A549 (cell line): ENCODE results near the gene FILIP1L. TPM values are rescaled to one million over a fixed set of nuclear protein-coding genes. Genes with fewer than 3 reads are reported as not detected.

Source experiments
- ATAC-seq, 2 experiments: fragments of 200-7000 bp in 1 of 2; fragments of >200 bp in 1 of 2; cut with Nextera tagmentation in 1 of 2; cut with Tn5 transposase in 1 of 2; 3 replicates each; pipeline versions ENCODE4 v1.8.0 to v1.9.1; 2018 to 2020; ENCODE audit warnings: mild to moderate bottlenecking in 1 of 2, moderate library complexity in 1 of 2
- CTCF ChIA-PET: fragments of 300-600 bp; sonication (Branson Sonifier 250); formaldehyde crosslinking; extraction: SDS; loops from one replicate; lab custom pipeline; 2021; ENCODE audit warnings: antibody characterized with exemption, inconsistent platforms; lab: Yijun Ruan, JAX
- POLR2A ChIA-PET: fragments of 350-600 bp; formaldehyde crosslinking; extraction: SDS; loops from one replicate; lab custom pipeline; 2021; ENCODE audit warnings: antibody characterized with exemption, inconsistent platforms; lab: Yijun Ruan, JAX
- DNase-seq, 2 experiments: peaks; one replicate each; pipeline versions ENCODE4 v3.0.0 to v3.0.0-alpha.2; 2011 to 2016; ENCODE audit warnings: low read depth in 1 of 2, low spot score in 1 of 2
- FAIRE-seq: peaks from 2 replicates; lab custom pipeline; 2011; peaks lifted over from hg19 to GRCh38; lab: Jason Lieb, UNC
- H3K27ac ChIP-seq, 2 experiments: fragments of >200 bp; sonication (Bioruptor Twin); formaldehyde crosslinking; 3 replicates each; pipeline ENCODE4 v1.5.1; 2016 to 2017
- H3K4me1 ChIP-seq: fragments of >200 bp; sonication (Bioruptor Twin); formaldehyde crosslinking; 3 replicates; pipeline ENCODE4 v1.6.1; 2016
- H3K4me2 ChIP-seq: fragments of >200 bp; sonication (Bioruptor Twin); formaldehyde crosslinking; 3 replicates; pipeline ENCODE4 v1.6.1; 2016
- H3K4me3 ChIP-seq: fragments of >200 bp; sonication (Bioruptor Twin); formaldehyde crosslinking; 3 replicates; pipeline ENCODE4 v1.5.1; 2016
- H3K9me3 ChIP-seq: fragments of >200 bp; sonication (Bioruptor Twin); formaldehyde crosslinking; 3 replicates; pipeline ENCODE4 v1.6.1; 2016
- ATOH8 ChIP-seq: fragments of 250-450 bp; sonication (Bioruptor Pico); IDR thresholded peaks from 2 replicates; pipeline ENCODE4 v1.5.0; 2020; ENCODE audit warnings: low read depth, mild to moderate bottlenecking, moderate library complexity
- CBX2 ChIP-seq: fragments of 200-600 bp; sonication (generic); IDR thresholded peaks from 2 replicates; pipeline ENCODE4 v1.6.1; 2016; ENCODE audit warnings: low read depth, mild to moderate bottlenecking, borderline replicate concordance
- CEBPB ChIP-seq, 2 experiments: fragments of >200 bp in 1 of 2; sonication (Bioruptor Twin) in 1 of 2; formaldehyde crosslinking in 1 of 2; IDR thresholded peaks; 2 replicates each; pipeline ENCODE4 v1.6.1; 2012 to 2016
- CHD2 ChIP-seq: fragments of 150-350 bp; IDR thresholded peaks from 2 replicates; pipeline ENCODE4 v1.6.1; 2014; ENCODE audit warnings: low read length; ENCODE audit not compliant: partially characterized antibody
- CTCF ChIP-seq: fragments of >200 bp; sonication (Bioruptor Twin); formaldehyde crosslinking; IDR thresholded peaks from 3 replicates; pipeline ENCODE4 v1.5.1; 2016
- E2F6 ChIP-seq: IDR thresholded peaks from 2 replicates; pipeline ENCODE4 v1.6.1; 2012; ENCODE audit warnings: low read depth, borderline replicate concordance
- ESRRA ChIP-seq: fragments of 150-350 bp; IDR thresholded peaks from 2 replicates; pipeline ENCODE4 v1.6.1; 2014; ENCODE audit warnings: mild to moderate bottlenecking, low read length, borderline replicate concordance
- FOSB ChIP-seq: fragments of 250-450 bp; sonication (Bioruptor Pico); IDR thresholded peaks from 2 replicates; pipeline ENCODE4 v1.5.0; 2020; ENCODE audit warnings: mild to moderate bottlenecking, moderate library complexity
- FOSL2 ChIP-seq, 2 experiments: fragments of 450-650 bp in 1 of 2; fragments of >200 bp in 1 of 2; sonication (Bioruptor Twin) in 1 of 2; formaldehyde crosslinking; IDR thresholded peaks; 2 replicates each; pipeline versions ENCODE4 v1.5.0 to v1.6.1; 2016 to 2020; ENCODE audit warnings: mild to moderate bottlenecking in 1 of 2, moderate library complexity in 1 of 2
- HOXB13 ChIP-seq: fragments of 250-450 bp; sonication (Bioruptor Pico); IDR thresholded peaks from 2 replicates; pipeline ENCODE4 v1.5.0; 2020; ENCODE audit warnings: low read depth, mild to moderate bottlenecking, moderate library complexity
- JUN ChIP-seq, 2 experiments: fragments of >200 bp; sonication (Bioruptor Twin); formaldehyde crosslinking; IDR thresholded peaks; 2 replicates in 1 of 2; 3 replicates in 1 of 2; pipeline ENCODE4 v1.6.1; 2016 to 2017
- JUNB ChIP-seq: fragments of >200 bp; sonication (Bioruptor Twin); formaldehyde crosslinking; IDR thresholded peaks from 2 replicates; pipeline ENCODE4 v1.6.1; 2016
- KDM5A ChIP-seq: fragments of 200-600 bp; sonication (generic); IDR thresholded peaks from 2 replicates; pipeline ENCODE4 v1.6.1; 2016; ENCODE audit warnings: antibody characterized with exemption, mild to moderate bottlenecking
- MAFK ChIP-seq: fragments of 450-650 bp; IDR thresholded peaks from 2 replicates; pipeline ENCODE4 v1.6.1; 2014; ENCODE audit not compliant: partially characterized antibody
- MAZ ChIP-seq: fragments of 150-350 bp; IDR thresholded peaks from 2 replicates; pipeline ENCODE4 v1.6.1; 2014; ENCODE audit warnings: antibody characterized with exemption, low read depth, low read length, borderline replicate concordance
- MYC ChIP-seq: IDR thresholded peaks from 2 replicates; pipeline ENCODE4 v1.6.1; 2012; ENCODE audit warnings: mild to moderate bottlenecking, inconsistent platforms, low read length, improper control_type of control experiment, borderline replicate concordance
- PHF8 ChIP-seq: fragments of 200-600 bp; sonication (generic); IDR thresholded peaks from 2 replicates; pipeline ENCODE4 v1.6.1; 2016; ENCODE audit warnings: low read depth, mild to moderate bottlenecking, antibody characterized with exemption, moderate library complexity, borderline replicate concordance
- POLR2AphosphoS2 ChIP-seq: conservative IDR thresholded peaks from 2 replicates; pipeline ENCODE4 v1.6.1; 2012; ENCODE audit warnings: low read length, improper control_type of control experiment, inconsistent platforms
- RAD21 ChIP-seq, 2 experiments: fragments of >200 bp in 1 of 2; sonication (Bioruptor Twin) in 1 of 2; formaldehyde crosslinking in 1 of 2; IDR thresholded peaks in 1 of 2; conservative IDR thresholded peaks in 1 of 2; 2 replicates in 1 of 2; 3 replicates in 1 of 2; pipeline ENCODE4 v1.6.1; 2012 to 2018; ENCODE audit warnings: inconsistent platforms in 1 of 2
- RCOR1 ChIP-seq: fragments of 150-350 bp; IDR thresholded peaks from 2 replicates; pipeline ENCODE4 v1.6.1; 2014; ENCODE audit warnings: antibody characterized with exemption, low read length, low read depth
- ZC3H11A ChIP-seq: fragments of 450-650 bp; IDR thresholded peaks from 2 replicates; pipeline ENCODE4 v1.6.1; 2014; ENCODE audit warnings: antibody characterized with exemption, mild to moderate bottlenecking
- ZNF302 ChIP-seq: fragments of 250-450 bp; sonication (Bioruptor Pico); IDR thresholded peaks from 2 replicates; pipeline ENCODE4 v1.9.0; 2021; ENCODE audit warnings: inconsistent platforms, mild to moderate bottlenecking, moderate library complexity
- ZSCAN20 ChIP-seq: fragments of 250-450 bp; sonication (Bioruptor Pico); IDR thresholded peaks from 2 replicates; pipeline ENCODE4 v1.8.0; 2022; ENCODE audit warnings: mild to moderate bottlenecking, moderate library complexity
- WGBS: methylation state at CpG from one replicate; pipeline ENCODE4 v1.1.6; 2017; ENCODE audit errors: missing lambda C conversion rate; 5-methylcytosine and 5-hydroxymethylcytosine counted together
- polyA plus RNA-seq, 4 experiments: library from polyadenylated mRNA; depleted of rRNA in 3 of 4; stranded (reverse); fragments of >200 nt; fragmentation: RNase III in 1 of 4; extraction: RNeasy Plus Mini Kit Qiagen cat#74134 plus additional on column Dnase treatment in 1 of 4; gene quantifications; 2 replicates in 3 of 4; 3 replicates in 1 of 4; pipeline ENCODE4 v1.2.3, GENCODE V29; 2011 to 2017
- TF ChIP-seq, protein P1 (sequence below): fragments of >200 bp; sonication (Bioruptor Twin); formaldehyde crosslinking; IDR thresholded peaks from 3 replicates; pipeline ENCODE4 v1.6.1; 2016
- TF ChIP-seq, protein P2 (sequence below): IDR thresholded peaks from 2 replicates; pipeline ENCODE4 v1.6.1; 2012

Gene FILIP1L
- polyA plus RNA-seq, 2 of the 4 experiments (the other 2 are of a cell fraction): 0.19 to 0.45 TPM

GRCh38 chr3:99851955-99852354, 262.3 kb downstream of the FILIP1L start:
- ATAC-seq (no peak), DNase-seq (no peak), FAIRE-seq (no peak)
- ChIA-PET CTCF (no interaction called here), POLR2A (no interaction called here)
- Histone ChIP-seq H3K4me3 (no peak overlapping the region), H3K27ac (no peak overlapping the region), H3K9me3 (no peaks in the 10 kb centered on the region), H3K4me1 (no peaks in the 10 kb centered on the region), H3K4me2 (no peak overlapping the region)
- TF ChIP-seq KDM5A: no peak
- TF ChIP-seq MAFK: no peak
- no peak for TF ChIP-seq E2F6
- WGBS: 85% methylated on average over 1 of the region's 1 CpG

GRCh38 chr3:99850608-99851007, 263.7 kb downstream of the FILIP1L start:
- TF ChIP-seq PHF8: no peak
- no peak for TF ChIP-seq RAD21 (conservative IDR thresholded peaks at IDR 0.05 in 1 of 2, IDR thresholded peaks at IDR 0.05 in 1 of 2)
- TF ChIP-seq MYC: no peak
- no peak for TF ChIP-seq CHD2
- TF ChIP-seq FOSL2 (IDR thresholded peaks at IDR 0.05): no peak
- no peak for TF ChIP-seq FOSL2 (CRISPR knock-in tag; IDR thresholded peaks at IDR 0.05)
- TF ChIP-seq, protein P1, sequence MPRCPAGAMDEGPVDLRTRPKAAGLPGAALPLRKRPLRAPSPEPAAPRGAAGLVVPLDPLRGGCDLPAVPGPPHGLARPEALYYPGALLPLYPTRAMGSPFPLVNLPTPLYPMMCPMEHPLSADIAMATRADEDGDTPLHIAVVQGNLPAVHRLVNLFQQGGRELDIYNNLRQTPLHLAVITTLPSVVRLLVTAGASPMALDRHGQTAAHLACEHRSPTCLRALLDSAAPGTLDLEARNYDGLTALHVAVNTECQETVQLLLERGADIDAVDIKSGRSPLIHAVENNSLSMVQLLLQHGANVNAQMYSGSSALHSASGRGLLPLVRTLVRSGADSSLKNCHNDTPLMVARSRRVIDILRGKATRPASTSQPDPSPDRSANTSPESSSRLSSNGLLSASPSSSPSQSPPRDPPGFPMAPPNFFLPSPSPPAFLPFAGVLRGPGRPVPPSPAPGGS: no peak
- TF ChIP-seq, protein P2, sequence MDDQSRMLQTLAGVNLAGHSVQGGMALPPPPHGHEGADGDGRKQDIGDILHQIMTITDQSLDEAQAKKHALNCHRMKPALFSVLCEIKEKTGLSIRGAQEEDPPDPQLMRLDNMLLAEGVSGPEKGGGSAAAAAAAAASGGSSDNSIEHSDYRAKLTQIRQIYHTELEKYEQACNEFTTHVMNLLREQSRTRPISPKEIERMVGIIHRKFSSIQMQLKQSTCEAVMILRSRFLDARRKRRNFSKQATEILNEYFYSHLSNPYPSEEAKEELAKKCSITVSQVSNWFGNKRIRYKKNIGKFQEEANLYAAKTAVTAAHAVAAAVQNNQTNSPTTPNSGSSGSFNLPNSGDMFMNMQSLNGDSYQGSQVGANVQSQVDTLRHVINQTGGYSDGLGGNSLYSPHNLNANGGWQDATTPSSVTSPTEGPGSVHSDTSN: no peak
- no peak for TF ChIP-seq ATOH8
- no peak for TF ChIP-seq POLR2AphosphoS2
- TF ChIP-seq CTCF: no peak
- TF ChIP-seq RCOR1: no peak
- TF ChIP-seq ZSCAN20 (CRISPR knock-in tag): no peak
- FAIRE-seq: no peak

GRCh38 chr3:99848433-99848832, 265.9 kb downstream of the FILIP1L start:
- FAIRE-seq (no peak), DNase-seq (no peak), ATAC-seq (no peak)
- ChIA-PET CTCF (interaction anchor here (3.5 kb wide), 1 partner anchor 406 kb away, joined by 18 read pairs; no protein-coding TSS in a partner anchor), POLR2A (no interaction called here)
- H3K4me2 ChIP-seq: no peak overlapping the region
- H3K9me3 ChIP-seq: no peaks in the 10 kb centered on the region
- WGBS: 93% methylated on average over 6 of the region's 6 CpGs
- no peak overlapping the region for H3K27ac ChIP-seq
- H3K4me1 ChIP-seq: no peaks in the 10 kb centered on the region; the same call in 2 of the 3 replicates
- no peak overlapping the region for H3K4me3 ChIP-seq
- TF ChIP-seq JUNB (no peak), ZNF302 (CRISPR knock-in tag) (no peak), FOSB (CRISPR knock-in tag) (no peak), ESRRA (no peak), CEBPB (IDR thresholded peaks at IDR 0.05) (no peak), JUN (IDR thresholded peaks at IDR 0.05) (no peak), KDM5A (no peak), MAZ (no peak), CBX2 (no peak), ZC3H11A (no peak), HOXB13 (CRISPR knock-in tag) (no peak)
- TF ChIP-seq, protein P1: no peak

More at GRCh38 chr3:99850608-99851007, 263.7 kb downstream of the FILIP1L start:
- no peaks in the 10 kb centered on the region for H3K4me1 ChIP-seq
- CTCF ChIA-PET: interaction anchor here (0.9 to 3.5 kb wide), 4 partner anchors 9 to 404 kb away, joined by 3 to 18 read pairs (median 4); no protein-coding TSS in a partner anchor
- no peak overlapping the region for H3K4me3 ChIP-seq
- no peak overlapping the region for H3K27ac ChIP-seq
- no peaks in the 10 kb centered on the region for H3K9me3 ChIP-seq
- WGBS: 89% methylated on average over 6 of the region's 6 CpGs
- no peak for ATAC-seq
- POLR2A ChIA-PET: interaction anchor here (1.0 to 1.5 kb wide), 2 partner anchors 26 to 410 kb away, joined by 3 read pairs; partner anchors contain the start of gene TBC1D23
- no peak for DNase-seq
- H3K4me2 ChIP-seq: no peak overlapping the region
